HG02840 (cell line): ENCODE data around the gene ATP5PO.

ENCODE experiments used
- ATAC-seq: cut with Tn5 transposase; IDR thresholded peaks from one replicate; pipeline ENCODE4 v1.9.1; 2021; ENCODE audit warnings: mild to moderate bottlenecking, moderate library complexity, moderate number of reproducible peaks; ENCODE audit not compliant: unreplicated experiment, low FRiP score

Gene ATP5PO

DNA sequence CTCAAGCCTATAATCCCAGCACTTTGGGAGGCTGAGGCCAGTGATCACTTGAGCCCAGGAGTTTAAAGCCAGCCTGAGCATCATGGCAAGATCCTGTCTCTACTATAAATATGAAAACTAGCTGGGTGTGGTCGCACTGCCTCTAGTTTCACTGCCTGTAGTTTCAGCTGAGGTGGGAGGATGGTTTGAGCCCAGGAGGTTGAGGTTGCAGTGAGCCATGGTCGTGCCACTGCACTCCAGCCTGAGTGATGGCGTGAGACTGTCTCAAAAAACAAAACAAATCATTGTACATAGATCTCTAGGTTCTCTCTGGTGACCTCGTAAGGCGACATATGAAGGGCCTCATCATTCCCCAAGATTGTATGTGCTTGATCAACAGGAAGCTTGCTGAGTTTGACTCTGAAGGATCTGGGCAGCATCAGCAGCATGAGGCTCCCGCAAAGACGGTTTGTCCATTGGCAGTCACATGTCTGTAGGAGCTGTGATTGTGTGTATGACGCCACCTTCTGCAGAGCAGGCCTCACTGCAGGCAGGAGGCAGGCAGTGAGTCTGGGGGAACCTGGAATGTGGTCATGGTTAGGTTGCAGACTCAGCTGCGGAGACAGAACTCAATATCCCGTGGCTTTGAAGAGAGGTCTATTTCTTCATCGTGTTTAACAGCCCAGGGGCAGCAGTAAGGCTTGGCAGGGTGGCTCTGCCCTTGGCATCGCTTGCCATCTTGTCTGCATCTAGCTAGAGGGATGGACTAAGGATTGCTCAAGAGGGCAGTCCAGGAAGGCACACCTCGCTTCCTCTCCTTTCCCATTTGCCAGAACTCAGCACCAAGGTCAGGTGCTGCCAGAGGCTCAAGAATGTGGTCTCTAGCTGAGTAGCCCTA is 14.0 kb downstream of the ATP5PO start:
- ATAC-seq, result no peak

- ATAC-seq, result no peak
These were observed 16.4 kb downstream of the ATP5PO start for GRCh38 chr21:33899199-33899598.

DNA sequence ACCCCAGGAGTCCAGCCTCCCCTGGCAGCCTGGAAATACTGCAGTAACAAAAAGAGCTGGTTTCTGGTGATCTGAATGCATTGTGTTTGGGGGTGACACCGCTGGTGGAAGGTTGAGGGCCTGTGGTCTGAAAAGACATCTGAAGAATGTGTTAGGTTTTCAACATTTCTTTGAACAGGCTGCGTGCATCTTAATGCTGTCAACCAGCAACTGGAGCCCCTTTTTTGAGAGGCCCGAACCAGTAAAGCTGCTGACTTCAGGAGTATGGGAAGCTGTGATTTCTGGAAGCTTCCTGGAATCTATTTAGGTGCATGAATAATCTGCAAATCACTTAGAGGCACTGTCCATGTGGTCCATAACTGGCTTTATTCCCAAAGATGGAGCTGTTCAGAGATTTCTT is 17.0 kb downstream of the ATP5PO start:
- no peak for ATAC-seq

GRCh38 chr21:33897739-33898138 is 17.9 kb downstream of the ATP5PO start:
- ATAC-seq, result no peak

DNA sequence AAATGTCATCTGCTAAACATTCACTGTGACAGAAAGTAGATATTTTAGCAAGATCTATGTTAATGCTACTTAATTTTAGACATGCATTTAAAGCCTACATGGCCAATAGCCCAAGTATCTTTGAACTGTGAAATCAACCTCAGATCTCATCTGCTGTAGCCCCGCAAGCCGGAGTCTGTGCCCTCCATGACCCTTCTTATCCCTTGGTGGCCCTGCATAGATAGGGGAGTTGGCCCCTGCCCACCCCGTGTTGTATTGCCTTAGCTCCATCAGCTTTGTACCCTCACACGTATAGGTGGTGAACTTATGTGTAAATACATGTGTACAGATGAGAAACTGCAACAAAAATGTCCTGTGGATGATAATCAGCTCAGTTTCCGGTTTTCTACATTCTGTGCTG is 18.5 kb downstream of the ATP5PO start:
- ATAC-seq, result no peak

DNA sequence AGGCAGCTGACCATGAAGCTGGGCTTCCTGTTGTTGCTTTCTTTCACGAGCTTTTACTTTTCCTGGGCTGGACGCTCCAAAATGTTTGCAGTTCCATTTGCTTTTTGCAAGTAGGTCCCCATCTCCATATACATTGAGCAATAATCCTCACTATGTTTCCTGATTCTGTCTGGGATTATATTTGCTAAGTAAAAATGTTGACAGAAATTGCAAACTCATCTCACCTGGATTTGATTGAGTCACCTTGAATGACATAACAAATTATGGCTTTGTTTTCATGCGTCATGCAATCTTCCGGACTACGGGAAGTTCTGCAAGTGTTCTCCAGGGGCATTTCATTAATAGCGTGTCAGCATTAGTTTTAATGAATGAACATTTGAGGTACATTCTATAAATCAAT is 18.9 kb downstream of the ATP5PO start:
- no peak for ATAC-seq

- no peak for ATAC-seq
These were observed 20.2 kb downstream of the ATP5PO start for GRCh38 chr21:33895356-33895755.

DNA sequence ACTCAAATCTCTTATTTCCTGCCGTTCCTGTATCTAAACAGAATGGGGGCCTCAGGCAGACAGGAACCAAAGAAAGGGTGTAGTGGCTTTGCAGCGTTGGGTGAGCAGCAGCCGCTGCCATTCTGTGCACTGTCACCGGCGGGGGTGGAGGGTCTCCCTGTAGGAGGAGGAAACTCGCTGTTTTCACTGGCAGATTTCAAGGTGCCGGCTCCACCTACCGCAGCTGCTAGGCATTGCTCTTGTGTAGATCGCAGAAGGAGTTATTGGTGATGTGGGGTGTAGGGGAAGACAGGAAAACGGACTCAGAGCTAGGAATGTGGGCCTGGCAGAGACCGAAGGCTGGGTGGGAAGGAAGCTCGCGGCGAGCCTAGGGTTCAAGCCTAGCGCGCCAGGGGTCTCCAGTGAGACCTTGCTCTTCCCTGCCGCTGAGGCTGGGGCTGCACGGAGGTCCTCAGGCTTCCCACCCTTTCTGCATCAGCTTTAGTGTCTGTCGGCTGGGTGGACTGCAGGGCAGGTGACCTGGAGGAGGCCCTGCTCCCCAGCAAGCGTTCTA is 20.8 kb downstream of the ATP5PO start:
- no peak for ATAC-seq

- no peak for ATAC-seq
These were observed 21.7 kb downstream of the ATP5PO start for GRCh38 chr21:33893917-33894316.

DNA sequence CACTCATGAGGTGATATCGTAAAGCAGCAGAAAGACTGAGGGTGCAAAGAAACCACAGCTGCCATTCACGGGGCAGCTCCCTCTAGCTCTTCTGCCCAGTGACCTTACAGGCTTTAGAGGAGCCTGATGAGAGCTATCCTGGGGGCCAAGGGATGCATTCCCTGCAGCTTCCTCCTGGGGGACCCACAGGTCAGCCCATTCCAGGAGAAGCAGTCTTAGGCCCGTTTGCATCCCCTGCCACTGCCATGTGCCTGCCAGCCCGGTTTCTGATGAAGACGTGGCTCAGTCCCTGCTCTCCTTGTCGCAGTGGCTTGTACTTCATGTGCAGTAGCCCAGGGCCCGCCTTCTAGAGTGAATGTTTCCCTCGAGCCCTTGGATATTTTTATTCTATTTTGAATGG is 22.8 kb downstream of the ATP5PO start:
- no peak for ATAC-seq

- no peak for ATAC-seq
These were observed 25.4 kb downstream of the ATP5PO start for GRCh38 chr21:33890187-33890586.

DNA sequence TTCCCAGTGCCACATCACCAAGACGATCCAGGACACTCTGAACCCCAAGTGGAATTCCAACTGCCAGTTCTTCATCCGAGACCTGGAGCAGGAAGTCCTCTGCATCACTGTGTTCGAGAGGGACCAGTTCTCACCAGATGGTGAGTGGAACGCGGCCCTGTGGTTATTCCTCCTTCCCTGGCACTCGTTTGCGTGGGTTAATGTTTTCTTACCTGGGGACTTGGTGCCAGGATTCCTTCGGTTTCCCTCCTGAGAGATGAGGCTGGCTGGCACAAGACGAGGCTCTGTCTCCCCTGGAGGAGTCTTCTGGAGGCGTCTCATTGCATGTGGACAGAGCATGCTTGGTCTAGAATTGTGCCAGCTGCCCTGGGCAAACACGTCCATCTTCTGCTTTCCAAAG is 29.3 kb downstream of the ATP5PO start:
- no peak for ATAC-seq

GRCh38 chr21:33885172-33885514 is 30.5 kb downstream of the ATP5PO start:
- no peak for ATAC-seq

GRCh38 chr21:33884376-33885171 is 31.0 kb downstream of the ATP5PO start:
- ATAC-seq, result no peak

GRCh38 chr21:33883118-33883517 is 32.5 kb downstream of the ATP5PO start:
- ATAC-seq, result no peak

- no peak for ATAC-seq
These were observed 33.7 kb downstream of the ATP5PO start for GRCh38 chr21:33881689-33882440.

GRCh38 chr21:33880626-33881025 is 35.0 kb downstream of the ATP5PO start:
- ATAC-seq, result no peak

DNA sequence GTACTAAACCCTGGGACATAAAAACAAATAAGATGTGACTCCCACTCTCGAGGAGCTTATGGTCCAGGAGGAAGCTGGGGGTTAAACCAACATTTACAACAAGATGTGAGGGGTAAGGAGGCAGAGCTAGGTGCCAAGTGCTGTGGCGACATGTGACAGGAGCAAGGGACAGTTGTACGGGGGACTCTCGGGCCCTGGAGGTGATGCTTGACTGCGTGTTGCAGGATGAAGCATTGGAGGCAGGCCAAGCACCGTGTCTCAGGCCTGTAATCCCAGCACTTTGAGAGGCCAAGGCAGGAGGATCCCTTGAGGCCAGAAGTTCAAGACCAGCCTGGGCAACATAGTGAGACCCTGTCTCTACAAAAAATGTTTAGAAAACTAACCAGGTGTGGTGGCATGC is 36.8 kb downstream of the ATP5PO start:
- no peak for ATAC-seq

DNA sequence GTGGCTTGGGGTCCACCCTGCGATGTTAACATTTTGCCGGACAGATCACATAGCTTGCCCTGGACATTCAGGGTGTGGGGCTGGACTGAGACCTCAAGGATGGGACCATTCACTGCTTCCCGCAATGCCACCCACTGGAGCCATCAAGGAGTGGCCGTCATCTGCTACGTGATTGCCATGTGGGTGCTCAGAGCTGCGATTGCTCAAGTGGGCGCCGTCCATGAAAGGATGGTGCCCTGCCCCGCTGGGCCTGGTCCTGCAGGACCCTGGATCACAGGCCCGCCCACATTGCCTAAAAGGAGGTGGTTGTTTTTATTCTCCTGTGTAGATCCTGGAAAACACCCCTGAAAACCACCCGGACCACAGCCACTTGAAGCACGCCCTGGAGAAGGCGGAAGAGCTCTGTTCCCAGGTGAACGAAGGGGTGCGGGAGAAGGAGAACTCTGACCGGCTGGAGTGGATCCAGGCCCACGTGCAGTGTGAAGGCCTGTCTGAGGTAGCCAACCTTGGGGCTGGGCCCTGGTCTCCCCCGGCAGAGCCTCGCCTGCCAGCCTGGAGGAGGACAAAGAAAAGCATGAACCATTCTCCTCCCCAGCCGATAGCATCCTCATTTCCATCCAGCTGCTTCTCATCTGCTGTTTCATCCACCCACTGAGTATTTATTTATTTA is 40.4 kb downstream of the ATP5PO start:
- ATAC-seq, result no peak

- ATAC-seq, result no peak
These were observed 41.4 kb downstream of the ATP5PO start for GRCh38 chr21:33874161-33874560.
